Urinary bladder (tissue), 4 donors: ENCODE data around the gene IYD. TPM values are rescaled to one million over a fixed set of nuclear protein-coding genes. Genes with fewer than 3 reads are reported as not detected.
A peak's percentile ranks its signal among the peaks of the same experiment; 100 is the strongest.

Experiments used
- DNase-seq: peaks from one replicate; pipeline ENCODE4 v3.0.0-alpha.2; 2015; ENCODE audit errors: extremely low spot score
- H3K27ac ChIP-seq: one replicate; pipeline ENCODE4 v1.5.1; 2013; ENCODE audit warnings: low read depth, mild to moderate bottlenecking, moderate library complexity
- H3K36me3 ChIP-seq: one replicate; pipeline ENCODE4 v1.6.1; 2013; ENCODE audit warnings: mild to moderate bottlenecking, moderate library complexity; ENCODE audit not compliant: insufficient read depth
- H3K4me1 ChIP-seq: one replicate; pipeline ENCODE4 v1.6.1; 2013; ENCODE audit warnings: mild to moderate bottlenecking, moderate library complexity; ENCODE audit not compliant: insufficient read depth
- H3K4me3 ChIP-seq: one replicate; pipeline ENCODE4 v1.5.1; 2013; ENCODE audit warnings: low read depth, low read length
- WGBS: extraction: QIAGEN DNeasy Blood & Tissue Kit; methylation state at CpG from one replicate; pipeline ENCODE4 v1.1.7; 2013; 5-methylcytosine and 5-hydroxymethylcytosine counted together
- polyA plus RNA-seq: library from polyadenylated mRNA; stranded (reverse); fragments of 200-250 nt; gene quantifications from one replicate; pipeline ENCODE4 v1.2.3, GENCODE V29; 2013
- total RNA-seq: library from RNA; depleted of rRNA; stranded (reverse); fragments of >200 nt; gene quantifications from one replicate; pipeline ENCODE4 v1.2.3, GENCODE V29; 2014
- donor health status: healthy with polysubstance abuse.
- donor health status: healthy.

Gene IYD
- total and polyA plus RNA-seq, 2 donors, result 0.03 to 0.69 TPM

GRCh38 chr6:150417250-150417649, 48.4 kb downstream of the IYD start:
- no peak overlapping the region for H3K4me3 ChIP-seq
- H3K27ac ChIP-seq, result no peak overlapping the region
- DNase-seq, result no peak
- WGBS, result 68% methylated on average over 6 of the region's 6 CpGs
- H3K36me3 ChIP-seq, result no peaks in the 10 kb centered on the region
- no peaks in the 10 kb centered on the region for H3K4me1 ChIP-seq

- Histone ChIP-seq H3K27ac (peak overlapping the region; percentile 53), H3K4me1 (no peaks in the 10 kb centered on the region), H3K4me3 (peak overlapping the region; percentile 43), H3K36me3 (no peaks in the 10 kb centered on the region)
- WGBS, result 8% methylated on average over 12 of the region's 12 CpGs
- DNase-seq, result peak; percentile 85
These were observed 49.4 kb downstream of the IYD start for GRCh38 chr6:150417899-150418826.

- Histone ChIP-seq H3K27ac (peak overlapping the region; percentile 79), H3K4me3 (peak overlapping the region; percentile 43), H3K4me1 (no peaks in the 10 kb centered on the region), H3K36me3 (no peaks in the 10 kb centered on the region)
- WGBS, result 8% methylated on average over 23 of the region's 23 CpGs
- no peak for DNase-seq
These were observed 50.2 kb downstream of the IYD start for GRCh38 chr6:150418827-150419594.

- no peak overlapping the region for H3K27ac ChIP-seq
- no peaks in the 10 kb centered on the region for H3K4me1 ChIP-seq
- DNase-seq, result no peak
- WGBS, result over 99% methylated on average over 2 of the region's 2 CpGs
- no peak overlapping the region for H3K4me3 ChIP-seq
- H3K36me3 ChIP-seq, result no peaks in the 10 kb centered on the region
These were observed 51.6 kb downstream of the IYD start for GRCh38 chr6:150420428-150420827.

GRCh38 chr6:150420926-150421325, 52.1 kb downstream of the IYD start:
- Histone ChIP-seq H3K27ac (no peak overlapping the region), H3K4me1 (no peaks in the 10 kb centered on the region), H3K36me3 (no peaks in the 10 kb centered on the region), H3K4me3 (no peak overlapping the region)
- DNase-seq, result no peak
- 79% methylated on average over 3 of the region's 3 CpGs for whole genome bisulfite sequencing

GRCh38 chr6:150425508-150425907, 56.7 kb downstream of the IYD start:
- no peak overlapping the region for H3K4me3 ChIP-seq
- H3K27ac ChIP-seq, result no peak overlapping the region
- no peak for DNase-seq
- WGBS, result 96% methylated on average over 8 of the region's 8 CpGs
- no peaks in the 10 kb centered on the region for H3K4me1 ChIP-seq
- H3K36me3 ChIP-seq, result no peaks in the 10 kb centered on the region

GRCh38 chr6:150426198-150426597, 57.4 kb downstream of the IYD start:
- WGBS, result 58% methylated on average over 8 of the region's 8 CpGs
- H3K4me1 ChIP-seq, result no peaks in the 10 kb centered on the region
- H3K4me3 ChIP-seq, result no peak overlapping the region
- no peak overlapping the region for H3K27ac ChIP-seq
- no peaks in the 10 kb centered on the region for H3K36me3 ChIP-seq
- DNase-seq, result no peak

GRCh38 chr6:150427037-150427602, 58.3 kb downstream of the IYD start:
- Histone ChIP-seq H3K36me3 (no peaks in the 10 kb centered on the region), H3K4me3 (no peak overlapping the region), H3K4me1 (no peaks in the 10 kb centered on the region), H3K27ac (no peak overlapping the region)
- DNase-seq, result no peak
- WGBS, result 79% methylated on average over 6 of the region's 6 CpGs

GRCh38 chr6:150427843-150428242, 59.0 kb downstream of the IYD start:
- 91% methylated on average over 2 of the region's 2 CpGs for WGBS
- no peak for DNase-seq
- no peaks in the 10 kb centered on the region for H3K36me3 ChIP-seq

GRCh38 chr6:150430815-150431214, 62.0 kb downstream of the IYD start:
- 90% methylated on average over 8 of the region's 8 CpGs for WGBS
- Histone ChIP-seq H3K4me1 (no peaks in the 10 kb centered on the region), H3K36me3 (no peaks in the 10 kb centered on the region), H3K27ac (no peak overlapping the region), H3K4me3 (no peak overlapping the region)
- DNase-seq, result no peak

More at GRCh38 chr6:150427843-150428242, 59.0 kb downstream of the IYD start:
- Histone ChIP-seq H3K4me1 (no peaks in the 10 kb centered on the region), H3K27ac (no peak overlapping the region), H3K4me3 (no peak overlapping the region)

- Histone ChIP-seq H3K27ac (no peak overlapping the region), H3K36me3 (no peaks in the 10 kb centered on the region), H3K4me3 (no peak overlapping the region), H3K4me1 (no peaks in the 10 kb centered on the region)
- 93% methylated on average over 3 of the region's 3 CpGs for WGBS
- no peak for DNase-seq
These were observed 66.5 kb downstream of the IYD start for GRCh38 chr6:150435360-150435759.

GRCh38 chr6:150435832-150436231, 67.0 kb downstream of the IYD start:
- H3K27ac ChIP-seq, result no peak overlapping the region
- H3K4me1 ChIP-seq, result no peaks in the 10 kb centered on the region
- DNase-seq, result no peak
- H3K36me3 ChIP-seq, result no peaks in the 10 kb centered on the region
- H3K4me3 ChIP-seq, result no peak overlapping the region
- WGBS, result 88% methylated on average over 10 of the region's 10 CpGs

- Histone ChIP-seq H3K36me3 (no peaks in the 10 kb centered on the region), H3K4me3 (no peak overlapping the region), H3K27ac (no peak overlapping the region), H3K4me1 (no peaks in the 10 kb centered on the region)
- DNase-seq, result no peak
- 97% methylated on average over 8 of the region's 8 CpGs for WGBS
These were observed 70.6 kb downstream of the IYD start for GRCh38 chr6:150439373-150439772.
